GM12878 (cell line): Measurements from ENCODE around the gene PROSER2. TPM values are rescaled to one million over a fixed set of nuclear protein-coding genes. Genes with fewer than 3 reads are reported as not detected.

Source experiments
- ATAC-seq: fragments of 200-7000 bp; cut with Tn5 transposase; 3 replicates; pipeline ENCODE4 v1.9.1; 2020; ENCODE audit warnings: mild to moderate bottlenecking, moderate library complexity
- BruUV-seq: library from RNA; stranded (reverse); fragments of 400-500 nt; replicated peaks from 2 replicates; lab custom pipeline; 2021; lab: Mats Ljungman, UMichigan
- CTCF ChIA-PET: fragments of 300-600 bp; sonication (Branson Sonifier 250); formaldehyde crosslinking; extraction: SDS; loops from one replicate; lab custom pipeline; 2021; ENCODE audit warnings: inconsistent platforms; lab: Yijun Ruan, JAX
- POLR2A ChIA-PET: fragments of 350-600 bp; formaldehyde crosslinking; extraction: SDS; loops from one replicate; lab custom pipeline; 2021; ENCODE audit warnings: inconsistent platforms; lab: Charles Lee
- RAD21 ChIA-PET: fragments of 300-600 bp; sonication (Branson Sonifier 250); formaldehyde crosslinking; loops from one replicate; lab custom pipeline; 2023; ENCODE audit warnings: antibody characterized with exemption; ENCODE audit not compliant: unreplicated experiment; lab: Charles Lee
- SMC1A ChIA-PET: fragments of 300-600 bp; sonication (Branson Sonifier 250); formaldehyde crosslinking; loops from one replicate; lab custom pipeline; 2023; ENCODE audit not compliant: unreplicated experiment, uncharacterized antibody; lab: Charles Lee
- DNase-seq: peaks from one replicate; pipeline ENCODE4 v3.0.0-alpha.2; 2011; ENCODE audit warnings: low read depth, low spot score
- FAIRE-seq: peaks from 3 replicates; lab custom pipeline; 2011; peaks lifted over from hg19 to GRCh38; lab: Jason Lieb, UNC
- H2AFZ ChIP-seq: 2 replicates; pipeline ENCODE4 v1.6.0; 2011; ENCODE audit warnings: low read depth, low read length, control low read depth; ENCODE audit not compliant: control insufficient read depth
- H3K27ac ChIP-seq: 2 replicates; pipeline ENCODE4 v1.5.1; 2011; ENCODE audit warnings: control low read depth; ENCODE audit not compliant: control insufficient read depth, insufficient read depth
- H3K27me3 ChIP-seq, 2 experiments: replicated peaks in 1 of 2; 2 replicates each; pipeline versions ENCODE4 v1.6.0 to v1.6.1; 2011; ENCODE audit warnings: low read length in 1 of 2; ENCODE audit not compliant: control insufficient read depth in 2 of 2, insufficient read depth in 2 of 2
- H3K36me3 ChIP-seq, 2 experiments: 2 replicates each; pipeline ENCODE4 v1.5.1; 2011; ENCODE audit warnings: low read length in 1 of 2; ENCODE audit not compliant: control insufficient read depth in 2 of 2, insufficient read depth in 2 of 2
- H3K4me1 ChIP-seq: 2 replicates; pipeline ENCODE4 v1.6.1; 2011; ENCODE audit warnings: mild to moderate bottlenecking, low read length, moderate library complexity, mixed read lengths; ENCODE audit not compliant: control insufficient read depth, insufficient read depth
- H3K4me2 ChIP-seq: 2 replicates; pipeline ENCODE4 v1.6.0; 2011; ENCODE audit warnings: control low read depth; ENCODE audit not compliant: control insufficient read depth, insufficient read depth
- H3K4me3 ChIP-seq: fragments of 200-600 bp; sonication (generic); 2 replicates; pipeline ENCODE4 v1.5.1; 2016
- H3K79me2 ChIP-seq: 2 replicates; pipeline ENCODE4 v1.6.0; 2011; ENCODE audit warnings: low read length; ENCODE audit not compliant: control insufficient read depth, insufficient read depth
- H3K9ac ChIP-seq: 2 replicates; pipeline ENCODE4 v1.8.0; 2011; ENCODE audit warnings: low read length, control low read depth, mixed read lengths; ENCODE audit not compliant: control insufficient read depth, insufficient read depth
- H3K9me3 ChIP-seq: replicated peaks from 3 replicates; pipeline ENCODE4 v1.5.1; 2011; ENCODE audit warnings: mild to moderate bottlenecking, low read length; ENCODE audit not compliant: control insufficient read depth, insufficient read depth
- H4K20me1 ChIP-seq: 2 replicates; pipeline ENCODE4 v1.6.0; 2011; ENCODE audit not compliant: control insufficient read depth, insufficient read depth
- E4F1 ChIP-seq: fragments of 450-650 bp; IDR thresholded peaks from 2 replicates; pipeline ENCODE4 v1.6.1; 2018; ENCODE audit warnings: borderline replicate concordance, mild to moderate bottlenecking; ENCODE audit not compliant: partially characterized antibody
- FOXK2 ChIP-seq: fragments of 450-650 bp; IDR thresholded peaks from 2 replicates; pipeline ENCODE4 v1.6.1; 2017; ENCODE audit warnings: mild to moderate bottlenecking, moderate library complexity
- NKRF ChIP-seq: fragments of 450-650 bp; conservative IDR thresholded peaks from 2 replicates; pipeline ENCODE4 v1.6.1; 2017; ENCODE audit warnings: mild to moderate bottlenecking, moderate library complexity
- NR2C1 ChIP-seq: fragments of 450-650 bp; IDR thresholded peaks from 2 replicates; pipeline ENCODE4 v1.6.1; 2017; ENCODE audit warnings: antibody characterized with exemption, mild to moderate bottlenecking, moderate library complexity
- RBBP5 ChIP-seq: fragments of 200-600 bp; sonication (generic); conservative IDR thresholded peaks from 2 replicates; pipeline ENCODE4 v1.6.1; 2016
- ZNF217 ChIP-seq: fragments of 450-650 bp; IDR thresholded peaks from 2 replicates; pipeline ENCODE4 v1.6.1; 2017; ENCODE audit warnings: antibody characterized with exemption, mild to moderate bottlenecking
- WGBS: methylation state at CpG from one replicate; pipeline ENCODE4 v1.1.6; 2016; ENCODE audit warnings: low lambda C conversion rate; ENCODE audit not compliant: insufficient replicate concordance, insufficient coverage; ENCODE audit errors: missing lambda C conversion rate; 5-methylcytosine and 5-hydroxymethylcytosine counted together
- in situ Hi-C: fragments of 300-500 bp; cut with MboI; formaldehyde crosslinking; loops from 9 replicates; pipeline ENCODE4 v1.14.3; 2018; ENCODE audit warnings: mixed read lengths
- intact Hi-C: fragments of 100-400 bp; cut with micrococcal nuclease; formaldehyde crosslinking; loops from one replicate; pipeline ENCODE4 v1.14.2; 2022; ENCODE audit not compliant: unreplicated experiment
- polyA plus RNA-seq, 11 experiments: library from polyadenylated mRNA; depleted of rRNA in 4 of 11; unstranded in 6 of 11; stranded (reverse) in 5 of 11; fragments of >200 nt; fragmentation: Nextera tagmentation in 4 of 11; fragmentation: Illumina TruSeq in 1 of 11; extraction: Ambion mirVana in 4 of 11; extraction: Trizol in 1 of 11; gene quantifications; 1 replicate in 1 of 11; 2 replicates in 10 of 11; pipeline versions ENCODE4 v1.2.1 to v1.2.3, GENCODE V29; 2011 to 2016; ENCODE audit warnings: inconsistent platforms in 2 of 11, missing spikeins in 2 of 11, low read depth in 1 of 11
- total RNA-seq, 4 experiments: library from RNA; depleted of rRNA in 3 of 4; stranded (reverse); fragments of >200 nt in 3 of 4; fragmentation: Illumina TruSeq in 1 of 4; extraction: Trizol in 1 of 4; gene quantifications; 2 replicates each; pipeline versions ENCODE4 v1.2.1 to v1.2.3, GENCODE V29; 2013 to 2021
- TF ChIP-seq, protein P1 (sequence below): fragments of 450-650 bp; IDR thresholded peaks from 2 replicates; pipeline ENCODE4 v1.6.1; 2017; ENCODE audit warnings: mild to moderate bottlenecking
- TF ChIP-seq, protein P2 (sequence below): IDR thresholded peaks from 2 replicates; pipeline ENCODE4 v1.6.1; 2011; ENCODE audit warnings: mild to moderate bottlenecking, low read depth, low read length, moderate library complexity; ENCODE audit not compliant: insufficient replicate concordance
- TF ChIP-seq, protein P3 (sequence below): fragments of 450-650 bp; IDR thresholded peaks from 2 replicates; pipeline ENCODE4 v1.6.1; 2017; ENCODE audit warnings: mild to moderate bottlenecking, low read depth, inconsistent platforms; ENCODE audit not compliant: poor library complexity, severe bottlenecking

PROSER2 gene
- total and polyA plus RNA-seq, 10 of the 15 experiments (the other 5 are each of a cell fraction or from before 2014, with no cell fraction given) = 0.04 to 0.25 (median 0.07) TPM; not detected in 6

DNA sequence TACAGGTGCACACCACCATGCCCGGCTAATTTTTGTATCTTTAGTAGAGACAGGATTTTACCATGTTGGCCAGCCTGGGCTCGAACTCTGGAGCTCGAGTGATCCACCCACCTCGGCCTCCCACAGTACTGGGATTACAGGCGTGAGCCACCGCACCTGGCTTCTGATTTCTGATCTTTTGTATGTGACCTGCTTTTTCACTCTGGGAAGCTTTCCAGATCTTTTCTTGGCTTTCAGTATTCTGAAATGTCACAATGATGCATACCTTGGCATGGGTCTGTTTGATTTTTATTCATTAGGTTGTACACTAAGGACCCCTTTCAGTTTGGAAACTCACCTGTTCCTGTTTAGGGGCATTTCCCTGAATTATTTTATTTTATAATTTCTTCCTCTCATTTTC, 41.6 kb downstream of the PROSER2 start (continued):
- no peak for TF ChIP-seq NKRF
- TF ChIP-seq, all 136 proteins: peak for 0

DNA sequence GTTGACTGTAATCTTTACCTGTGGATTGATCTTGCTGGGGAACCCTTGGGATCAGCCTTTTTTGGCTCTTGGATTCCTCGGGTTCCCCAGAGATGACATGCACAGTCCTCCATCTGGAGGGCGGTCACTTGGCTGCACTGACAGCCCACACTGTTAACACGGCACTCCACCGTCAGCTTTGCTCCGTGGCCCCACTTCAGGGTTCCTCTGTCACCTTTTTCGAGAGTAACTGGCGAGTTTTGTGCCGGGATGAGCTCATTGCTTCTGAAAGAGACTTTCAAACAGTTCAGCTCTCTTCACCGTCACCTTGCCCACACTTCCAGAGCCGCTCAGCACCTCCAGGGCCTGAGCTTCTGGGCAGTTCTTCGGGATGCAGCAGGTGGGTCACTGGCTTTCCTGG, 42.4 kb downstream of the PROSER2 start:
- no peaks in the 10 kb centered on the region for H3K9me3 ChIP-seq
- SMC1A ChIA-PET = no interaction called here
- ATAC-seq (no peak), FAIRE-seq (no peak), DNase-seq (no peak)
- no peak overlapping the region for H3K27ac ChIP-seq
- RAD21 ChIA-PET = no interaction called here
- CTCF ChIA-PET = interaction anchor here (0.6 to 1.0 kb wide), 2 partner anchors 12 to 46 kb away, joined by 3 read pairs; no protein-coding TSS in a partner anchor
- no peaks in the 10 kb centered on the region for H3K79me2 ChIP-seq
- no peak overlapping the region for H2AFZ ChIP-seq
- no TSS peak for BruUV-seq
- 63% methylated on average over 11 of the region's 11 CpGs for WGBS
- no peak overlapping the region for H3K4me2 ChIP-seq
- POLR2A ChIA-PET = interaction anchor here (0.6 kb wide), 1 partner anchor 187 kb away, joined by 4 read pairs; no protein-coding TSS in a partner anchor
- intact Hi-C loops (no loop called here), in situ Hi-C loops (no loop called here)
- H3K9ac ChIP-seq = no peak overlapping the region
- no peak overlapping the region for H3K4me3 ChIP-seq
- H3K27me3 ChIP-seq = no peaks in the 10 kb centered on the region; a peak in 1 of 4 replicates
- peaks cover 12% of the 10 kb centered on the region for H3K4me1 ChIP-seq
- TF ChIP-seq E4F1 (no peak), RBBP5 (no peak), FOXK2 (no peak), ZNF217 (no peak), NR2C1 (no peak)
- TF ChIP-seq, protein P1, sequence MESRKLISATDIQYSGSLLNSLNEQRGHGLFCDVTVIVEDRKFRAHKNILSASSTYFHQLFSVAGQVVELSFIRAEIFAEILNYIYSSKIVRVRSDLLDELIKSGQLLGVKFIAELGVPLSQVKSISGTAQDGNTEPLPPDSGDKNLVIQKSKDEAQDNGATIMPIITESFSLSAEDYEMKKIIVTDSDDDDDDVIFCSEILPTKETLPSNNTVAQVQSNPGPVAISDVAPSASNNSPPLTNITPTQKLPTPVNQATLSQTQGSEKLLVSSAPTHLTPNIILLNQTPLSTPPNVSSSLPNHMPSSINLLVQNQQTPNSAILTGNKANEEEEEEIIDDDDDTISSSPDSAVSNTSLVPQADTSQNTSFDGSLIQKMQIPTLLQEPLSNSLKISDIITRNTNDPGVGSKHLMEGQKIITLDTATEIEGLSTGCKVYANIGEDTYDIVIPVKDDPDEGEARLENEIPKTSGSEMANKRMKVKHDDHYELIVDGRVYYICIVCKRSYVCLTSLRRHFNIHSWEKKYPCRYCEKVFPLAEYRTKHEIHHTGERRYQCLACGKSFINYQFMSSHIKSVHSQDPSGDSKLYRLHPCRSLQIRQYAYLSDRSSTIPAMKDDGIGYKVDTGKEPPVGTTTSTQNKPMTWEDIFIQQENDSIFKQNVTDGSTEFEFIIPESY = no peak
- TF ChIP-seq, protein P2, sequence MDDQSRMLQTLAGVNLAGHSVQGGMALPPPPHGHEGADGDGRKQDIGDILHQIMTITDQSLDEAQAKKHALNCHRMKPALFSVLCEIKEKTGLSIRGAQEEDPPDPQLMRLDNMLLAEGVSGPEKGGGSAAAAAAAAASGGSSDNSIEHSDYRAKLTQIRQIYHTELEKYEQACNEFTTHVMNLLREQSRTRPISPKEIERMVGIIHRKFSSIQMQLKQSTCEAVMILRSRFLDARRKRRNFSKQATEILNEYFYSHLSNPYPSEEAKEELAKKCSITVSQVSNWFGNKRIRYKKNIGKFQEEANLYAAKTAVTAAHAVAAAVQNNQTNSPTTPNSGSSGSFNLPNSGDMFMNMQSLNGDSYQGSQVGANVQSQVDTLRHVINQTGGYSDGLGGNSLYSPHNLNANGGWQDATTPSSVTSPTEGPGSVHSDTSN = no peak
- TF ChIP-seq, protein P3, sequence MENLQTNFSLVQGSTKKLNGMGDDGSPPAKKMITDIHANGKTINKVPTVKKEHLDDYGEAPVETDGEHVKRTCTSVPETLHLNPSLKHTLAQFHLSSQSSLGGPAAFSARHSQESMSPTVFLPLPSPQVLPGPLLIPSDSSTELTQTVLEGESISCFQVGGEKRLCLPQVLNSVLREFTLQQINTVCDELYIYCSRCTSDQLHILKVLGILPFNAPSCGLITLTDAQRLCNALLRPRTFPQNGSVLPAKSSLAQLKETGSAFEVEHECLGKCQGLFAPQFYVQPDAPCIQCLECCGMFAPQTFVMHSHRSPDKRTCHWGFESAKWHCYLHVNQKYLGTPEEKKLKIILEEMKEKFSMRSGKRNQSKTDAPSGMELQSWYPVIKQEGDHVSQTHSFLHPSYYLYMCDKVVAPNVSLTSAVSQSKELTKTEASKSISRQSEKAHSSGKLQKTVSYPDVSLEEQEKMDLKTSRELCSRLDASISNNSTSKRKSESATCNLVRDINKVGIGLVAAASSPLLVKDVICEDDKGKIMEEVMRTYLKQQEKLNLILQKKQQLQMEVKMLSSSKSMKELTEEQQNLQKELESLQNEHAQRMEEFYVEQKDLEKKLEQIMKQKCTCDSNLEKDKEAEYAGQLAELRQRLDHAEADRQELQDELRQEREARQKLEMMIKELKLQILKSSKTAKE = no peak
- no peaks in the 10 kb centered on the region for H3K36me3 ChIP-seq
- H4K20me1 ChIP-seq = no peaks in the 10 kb centered on the region
